ENCODE measurements around the gene SNX15.

The SNX15 gene

GRCh38 chr11:65032216-65032615 is 5.0 kb downstream of the SNX15 start:
- no peaks in the 10 kb centered on the region for H3K9me2 ChIP-seq (ENCODE audit: low read depth, low read length)

GRCh38 chr11:65034423-65034822 is 7.2 kb downstream of the SNX15 start:
- TF ChIP-seq CTCF (IDR thresholded peaks at IDR 0.05; ENCODE audit: low read length): no peak
- TF ChIP-seq EZH2 (IDR thresholded peaks at IDR 0.05; ENCODE audit: borderline replicate concordance, low read length): no peak
- H3F3A ChIP-seq (ENCODE audit: insufficient read depth, low read length): no peaks in the 10 kb centered on the region
- H4K20me1 ChIP-seq (ENCODE audit: insufficient read depth, low read length): no peaks in the 10 kb centered on the region
- H3K79me2 ChIP-seq (ENCODE audit: insufficient read depth, low read length): no peaks in the 10 kb centered on the region
- H3K4me1 ChIP-seq (ENCODE audit: insufficient read depth, low read length, severe bottlenecking): peaks cover 5% of the 10 kb centered on the region
- no peak overlapping the region for H3K4me2 ChIP-seq (ENCODE audit: low read length)
- peaks cover 6% of the 10 kb centered on the region; the same call in 1 of the 2 replicates for H3K36me3 ChIP-seq (ENCODE audit: insufficient read depth, low read length)
- no peaks in the 10 kb centered on the region for H3K9me2 ChIP-seq (ENCODE audit: low read depth, low read length)
- no peaks in the 10 kb centered on the region for H3K9me3 ChIP-seq (ENCODE audit: low read length)
- no peak overlapping the region for H3K27ac ChIP-seq (ENCODE audit: low read depth, low read length, poor library complexity, severe bottlenecking)
- no peak overlapping the region for H2AFZ ChIP-seq (ENCODE audit: low read length)
- H3K9ac ChIP-seq (ENCODE audit: low read length): no peak overlapping the region
- H3K27me3 ChIP-seq (ENCODE audit: insufficient read depth, low read length): no peaks in the 10 kb centered on the region
- no peak overlapping the region for H3K4me3 ChIP-seq (ENCODE audit: low read depth, low read length, poor library complexity, severe bottlenecking)

More at GRCh38 chr11:65032216-65032615, 5.0 kb downstream of the SNX15 start:
- no peak overlapping the region for H2AFZ ChIP-seq (ENCODE audit: low read length)
- no peaks in the 10 kb centered on the region for H4K20me1 ChIP-seq (ENCODE audit: insufficient read depth, low read length)
- H3K27ac ChIP-seq (ENCODE audit: low read depth, low read length, poor library complexity, severe bottlenecking): no peak overlapping the region
- no peaks in the 10 kb centered on the region; the same call in 1 of the 2 replicates for H3K36me3 ChIP-seq (ENCODE audit: insufficient read depth, low read length)
- no peak overlapping the region for H3K9ac ChIP-seq (ENCODE audit: low read length)
- H3K9me3 ChIP-seq (ENCODE audit: low read length): no peaks in the 10 kb centered on the region
- H3K27me3 ChIP-seq (ENCODE audit: insufficient read depth, low read length): no peaks in the 10 kb centered on the region
- no peak overlapping the region for H3K4me3 ChIP-seq (ENCODE audit: low read depth, low read length, poor library complexity, severe bottlenecking)
- TF ChIP-seq EZH2 (IDR thresholded peaks at IDR 0.05; ENCODE audit: borderline replicate concordance, low read length) (no peak), CTCF (IDR thresholded peaks at IDR 0.05; ENCODE audit: low read length) (no peak)
- no peaks in the 10 kb centered on the region for H3K79me2 ChIP-seq (ENCODE audit: insufficient read depth, low read length)
- H3F3A ChIP-seq (ENCODE audit: insufficient read depth, low read length): no peaks in the 10 kb centered on the region
- no peak overlapping the region for H3K4me2 ChIP-seq (ENCODE audit: low read length)
- peaks cover 11% of the 10 kb centered on the region for H3K4me1 ChIP-seq (ENCODE audit: insufficient read depth, low read length, severe bottlenecking)

- peaks cover 12% of the 10 kb centered on the region for H3K4me1 ChIP-seq (ENCODE audit: insufficient read depth, low read length, severe bottlenecking)
- no peaks in the 10 kb centered on the region for H4K20me1 ChIP-seq (ENCODE audit: insufficient read depth, low read length)
- H3K27ac ChIP-seq (ENCODE audit: low read depth, low read length, poor library complexity, severe bottlenecking): no peak overlapping the region
- H3K9ac ChIP-seq (ENCODE audit: low read length): no peak overlapping the region
- H3K27me3 ChIP-seq (ENCODE audit: insufficient read depth, low read length): no peaks in the 10 kb centered on the region
- no peak for TF ChIP-seq CTCF (IDR thresholded peaks at IDR 0.05; ENCODE audit: low read length)
- TF ChIP-seq EZH2 (IDR thresholded peaks at IDR 0.05; ENCODE audit: borderline replicate concordance, low read length): no peak
- no peaks in the 10 kb centered on the region for H3F3A ChIP-seq (ENCODE audit: insufficient read depth, low read length)
- H3K9me2 ChIP-seq (ENCODE audit: low read depth, low read length): no peaks in the 10 kb centered on the region
- peaks cover 6% of the 10 kb centered on the region; the same call in 1 of the 2 replicates for H3K36me3 ChIP-seq (ENCODE audit: insufficient read depth, low read length)
- no peak overlapping the region for H3K4me3 ChIP-seq (ENCODE audit: low read depth, low read length, poor library complexity, severe bottlenecking)
- no peak overlapping the region for H2AFZ ChIP-seq (ENCODE audit: low read length)
- H3K9me3 ChIP-seq (ENCODE audit: low read length): no peaks in the 10 kb centered on the region
- no peak overlapping the region for H3K4me2 ChIP-seq (ENCODE audit: low read length)
- no peaks in the 10 kb centered on the region for H3K79me2 ChIP-seq (ENCODE audit: insufficient read depth, low read length)
Measured at GRCh38 chr11:65035579-65035978, 8.3 kb downstream of the SNX15 start.

All from OCI-LY1 (cell line).